ENCODE results near the gene SMIM41.
A peak's percentile ranks its signal among the peaks of the same experiment; 100 is the strongest.
"Not testable (repeated sequence)": the region's sequence is repeated elsewhere in the genome, so short reads cannot be mapped to it uniquely, and the experiment has no call there.

SMIM41 gene

DNA sequence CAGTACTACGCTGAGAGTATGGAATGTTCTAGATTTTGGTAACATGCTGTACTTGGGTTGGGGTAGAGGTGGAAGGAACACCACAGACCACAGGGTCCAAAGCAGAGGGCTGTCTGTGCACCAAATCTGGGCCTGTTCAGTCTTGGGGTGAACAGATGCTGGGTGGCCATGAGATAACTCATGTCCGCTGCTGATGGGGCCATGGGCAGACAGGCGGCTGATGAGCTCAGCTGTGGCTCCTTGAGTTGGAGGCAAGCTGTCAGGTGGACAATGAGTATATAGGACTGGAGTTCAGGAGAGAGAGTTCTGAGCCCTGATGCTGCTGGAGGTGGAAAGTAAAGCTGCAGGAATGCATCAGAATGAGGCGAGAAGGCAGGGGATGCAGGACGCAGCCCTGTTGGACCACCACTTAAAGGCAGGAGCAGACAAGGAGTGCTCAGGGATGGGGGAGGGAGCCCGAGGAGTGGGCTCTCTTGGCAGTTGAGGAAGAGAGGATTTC lies 6.2 kb downstream of the SMIM41 start:
- no peak for DNase-seq

DNA sequence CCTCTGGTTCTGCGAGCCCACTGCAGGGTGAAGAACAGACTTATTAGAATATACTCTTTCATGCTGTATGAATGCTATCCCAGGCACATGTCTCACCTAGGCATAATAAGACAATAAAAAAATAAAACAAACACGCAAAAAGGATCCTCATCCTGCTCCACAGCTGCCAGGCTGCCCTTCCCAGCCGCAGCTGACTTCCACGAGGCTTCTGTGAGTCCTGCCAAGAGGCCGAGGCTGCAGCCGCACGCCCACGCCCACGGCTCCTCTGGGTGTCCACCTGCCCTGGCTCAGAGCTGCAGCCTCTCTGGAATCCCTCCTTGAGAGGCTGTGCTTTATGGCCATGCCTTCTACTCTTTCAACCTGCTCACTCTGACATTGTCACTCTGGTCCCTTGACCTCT lies 6.9 kb downstream of the SMIM41 start:
- DNase-seq, result no peak

DNA sequence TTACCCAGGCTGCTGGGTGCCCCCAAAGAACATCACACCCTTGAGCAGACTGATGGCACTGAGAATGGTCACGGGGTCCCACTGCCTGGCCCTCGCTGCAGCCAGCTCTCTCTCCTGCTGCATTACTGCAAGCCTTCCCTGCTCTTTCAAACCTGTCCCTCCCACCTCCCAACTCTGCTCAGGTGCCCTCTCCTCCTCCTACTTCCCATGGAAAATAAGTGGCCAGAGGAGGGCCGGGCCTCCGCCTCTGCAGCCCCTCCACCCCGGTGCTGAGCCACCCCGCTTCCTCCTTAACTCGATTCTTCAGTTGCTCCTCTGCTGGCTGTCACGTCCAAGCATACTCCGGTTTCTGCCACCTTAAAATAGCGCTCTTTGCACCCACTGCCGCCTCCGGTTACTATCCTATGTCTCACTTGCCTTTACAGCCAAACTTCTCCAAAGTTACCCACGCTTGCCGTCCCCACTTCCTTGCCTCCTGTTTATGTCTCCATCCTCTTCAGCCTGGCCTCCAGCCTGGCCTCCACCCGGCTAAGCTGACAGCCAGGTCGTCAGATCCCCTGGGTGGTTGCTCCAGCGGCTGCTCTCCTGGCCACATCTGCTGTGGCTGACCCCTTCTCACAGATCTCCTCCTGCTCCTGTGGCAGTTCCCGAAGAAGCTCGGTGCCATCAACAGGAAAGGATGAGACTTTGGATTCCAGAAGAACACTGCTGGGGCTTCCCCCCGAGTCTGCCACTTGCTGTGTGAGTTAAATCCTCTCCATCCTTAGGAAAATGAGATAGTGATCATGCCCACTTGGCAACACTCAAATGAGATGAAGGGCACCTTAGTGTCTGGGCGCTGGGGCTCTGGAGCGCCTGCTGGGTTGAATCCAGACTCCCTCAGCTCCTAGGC lies 7.7 kb downstream of the SMIM41 start:
- DNase-seq, result no peak

DNA sequence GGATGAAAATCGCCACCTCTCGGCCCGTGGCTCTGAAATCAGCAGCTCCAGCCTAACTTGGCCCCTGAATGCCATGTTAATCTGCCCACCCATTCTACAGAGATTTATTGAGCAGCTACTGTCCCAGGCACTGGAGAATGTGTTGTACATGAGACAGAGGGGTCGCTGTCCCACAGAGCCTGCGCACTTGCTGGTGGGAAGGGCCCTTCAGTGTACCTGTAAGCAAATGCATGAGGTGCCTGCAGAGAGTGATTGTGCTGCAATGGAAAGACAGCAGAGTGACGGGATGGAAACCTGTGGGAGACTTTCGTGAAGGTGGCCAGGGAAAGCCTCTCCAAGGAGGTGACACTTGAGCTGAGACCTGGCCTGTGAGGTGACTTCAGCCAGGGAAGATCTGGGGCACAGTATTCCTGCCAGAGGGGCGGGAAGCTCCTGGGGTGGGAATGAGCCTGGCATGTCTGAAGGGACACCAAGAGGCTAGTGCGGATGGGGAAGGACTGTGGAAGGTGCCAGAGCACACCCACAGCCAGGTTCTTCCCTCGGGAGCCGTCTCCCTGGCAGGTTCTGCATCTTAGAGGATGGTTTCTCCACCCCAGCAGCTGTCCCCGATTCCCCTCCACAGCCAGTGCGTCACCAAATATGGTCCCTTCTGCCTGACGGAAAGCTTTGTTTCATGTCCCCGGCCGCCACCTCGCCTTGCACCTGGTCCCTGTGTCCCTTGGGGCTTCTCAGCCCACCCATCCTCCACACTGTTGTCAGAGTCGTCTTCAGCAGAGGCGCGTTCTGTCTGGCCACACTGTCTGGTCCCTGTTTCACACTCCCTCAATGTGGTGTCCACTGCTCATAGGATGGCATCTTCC lies 8.7 kb downstream of the SMIM41 start:
- DNase-seq, result no peak

DNA sequence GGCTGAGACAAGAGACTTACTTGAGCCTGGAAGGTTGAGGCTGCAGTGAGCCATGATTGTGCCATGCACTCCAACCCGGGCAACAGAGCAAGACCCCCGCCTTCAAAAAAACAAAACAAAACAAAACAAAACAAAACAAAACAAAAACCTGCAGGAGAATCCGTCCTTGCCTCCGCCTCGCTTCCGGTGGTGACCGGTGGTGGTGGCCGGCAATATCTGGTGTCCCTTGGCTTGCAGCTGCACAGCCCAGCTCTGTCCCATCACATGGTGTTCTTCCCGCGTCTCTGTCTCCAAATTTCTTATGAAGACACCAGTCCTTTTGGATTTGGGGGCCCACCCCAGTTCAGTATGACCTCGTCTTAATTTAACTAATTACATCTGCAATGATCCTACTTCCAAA lies 10.0 kb downstream of the SMIM41 start:
- no peak for DNase-seq

DNA sequence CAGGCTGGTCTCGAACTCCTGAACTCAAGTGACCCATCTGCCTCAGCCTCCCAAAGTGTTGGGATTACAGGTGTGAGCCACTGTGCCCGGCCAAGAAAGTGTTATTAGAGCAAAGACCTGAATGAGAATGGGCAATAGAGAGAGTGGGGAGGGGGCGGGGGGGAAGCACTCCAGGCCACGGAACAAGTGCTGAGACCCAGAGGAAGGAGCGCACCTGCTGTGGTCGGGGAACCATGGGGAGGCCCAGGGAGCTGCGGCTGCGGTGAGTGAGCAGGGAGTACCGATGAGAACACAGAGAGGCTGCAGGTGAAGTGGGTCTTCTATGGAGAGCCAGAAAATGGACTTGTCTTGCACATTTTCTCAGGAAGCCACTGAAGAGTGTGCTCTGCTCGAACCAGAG lies 10.8 kb downstream of the SMIM41 start:
- DNase-seq, result no peak

DNA sequence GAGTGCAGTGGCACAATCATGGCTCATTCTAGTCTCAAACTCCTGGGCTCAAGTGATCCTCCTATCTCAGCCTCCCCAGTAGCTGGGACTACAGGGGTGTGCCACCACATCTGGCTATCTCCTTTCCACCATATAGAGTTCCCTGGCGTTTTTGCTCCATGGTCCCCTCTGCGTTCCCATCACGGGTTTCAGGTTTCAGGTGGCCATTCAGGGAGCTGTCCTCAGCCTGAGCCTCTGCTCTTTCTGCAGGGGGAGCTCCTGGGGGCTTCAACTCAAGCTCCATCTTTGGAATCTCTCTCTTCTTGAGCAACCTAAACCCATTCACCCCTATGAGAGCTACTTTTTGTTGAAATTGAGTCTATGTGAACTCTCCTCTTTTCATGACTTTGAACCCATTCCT lies 11.6 kb downstream of the SMIM41 start:
- DNase-seq, result no peak

DNA sequence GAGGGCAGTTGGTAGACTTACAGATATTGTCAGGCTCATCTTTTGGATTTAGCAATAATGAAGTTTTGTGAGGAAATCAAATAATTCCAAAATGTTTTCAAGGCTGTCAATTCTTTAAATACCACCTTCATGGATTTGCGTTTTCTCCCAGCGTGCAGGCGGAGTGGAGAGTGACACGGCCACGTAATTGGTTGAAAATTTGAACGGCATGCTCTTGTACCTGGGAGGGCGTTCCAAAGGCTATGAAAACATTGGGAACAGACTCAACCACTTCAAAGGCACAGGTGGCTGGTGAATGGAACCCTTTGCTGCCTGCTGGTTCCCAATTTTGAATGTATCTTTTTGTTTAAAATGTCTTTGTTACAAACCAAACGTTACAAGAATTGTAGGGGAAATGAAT lies 12.4 kb downstream of the SMIM41 start:
- no peak for DNase-seq

DNA sequence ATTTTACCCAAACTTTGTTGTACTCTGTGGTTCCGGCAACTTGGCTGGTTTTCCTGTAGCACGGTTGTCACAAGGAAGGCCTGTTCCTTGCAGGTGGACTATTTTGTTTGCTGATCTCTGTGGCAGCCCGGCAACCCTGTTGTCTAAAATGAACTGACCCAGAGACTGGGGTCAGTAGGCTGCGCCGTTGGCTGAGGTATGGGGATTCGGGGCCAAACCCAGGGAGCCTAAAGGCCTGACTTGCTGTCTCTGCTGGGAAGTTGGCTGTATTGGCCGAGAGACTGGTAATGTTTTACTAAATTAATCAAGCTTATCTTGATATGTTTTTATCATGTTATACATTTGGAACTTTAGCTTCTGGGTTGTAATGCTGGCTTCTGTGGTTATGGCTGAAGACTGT lies 13.8 kb downstream of the SMIM41 start:
- DNase-seq, result no peak

DNA sequence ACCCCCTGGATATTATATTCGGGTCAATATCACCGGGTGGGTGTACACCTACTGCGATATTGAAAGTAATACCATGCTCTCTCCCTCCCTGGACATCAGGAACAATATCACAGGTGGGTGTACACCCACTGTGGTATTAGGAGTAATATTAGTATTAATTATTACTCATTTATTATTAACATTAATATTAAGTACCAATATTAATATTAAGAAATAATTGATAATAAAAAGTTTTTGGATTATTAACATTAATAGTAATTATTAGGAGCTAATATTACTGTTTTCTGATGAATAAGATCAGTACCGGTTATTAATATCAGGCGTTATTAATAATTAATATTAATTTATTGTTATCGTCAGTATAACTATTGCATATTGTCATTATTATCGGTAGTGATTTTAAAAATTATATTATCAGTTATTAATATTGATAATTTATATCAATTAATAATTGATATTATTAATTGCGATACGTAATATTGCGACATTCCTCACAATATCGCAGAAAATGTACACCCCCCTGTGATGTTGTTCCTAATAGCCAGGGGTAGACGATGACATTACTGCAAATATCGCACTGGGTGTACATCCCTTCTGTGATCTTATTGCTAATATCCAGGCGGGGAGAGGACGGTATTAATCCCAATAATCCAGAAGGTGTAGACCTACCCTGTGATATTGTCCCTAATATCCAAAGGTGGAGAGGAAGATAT lies 17.0 kb downstream of the SMIM41 start:
- DNase-seq, result no peak

DNA sequence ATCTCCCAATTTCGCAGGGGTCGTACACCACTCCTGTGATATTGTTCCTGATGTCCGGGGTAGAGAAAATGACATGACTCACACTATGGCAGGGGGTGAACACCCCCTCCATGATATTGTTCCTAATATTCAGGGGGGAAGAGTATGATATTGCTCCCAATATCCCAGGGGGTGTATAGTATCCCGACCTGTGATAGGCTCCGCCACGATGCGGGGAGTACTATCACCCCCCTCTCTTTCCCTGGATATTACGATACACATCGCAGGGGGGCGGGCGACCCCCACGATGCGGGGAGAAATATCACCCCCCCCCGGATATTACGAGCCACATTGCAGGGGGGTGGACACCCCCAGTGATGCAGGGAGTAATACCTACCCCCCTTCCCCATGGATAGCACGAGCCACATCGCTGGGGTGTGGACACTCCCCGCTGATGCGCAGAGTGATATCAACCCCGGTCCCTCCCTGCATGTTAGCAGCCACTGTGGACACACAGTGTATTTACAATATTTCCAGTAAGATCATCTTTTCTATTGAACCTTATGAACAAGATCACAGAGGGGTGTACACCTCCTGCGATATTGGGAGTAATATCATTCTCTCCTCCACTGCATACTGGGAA lies 17.7 kb downstream of the SMIM41 start:
- DNase-seq, result no peak

DNA sequence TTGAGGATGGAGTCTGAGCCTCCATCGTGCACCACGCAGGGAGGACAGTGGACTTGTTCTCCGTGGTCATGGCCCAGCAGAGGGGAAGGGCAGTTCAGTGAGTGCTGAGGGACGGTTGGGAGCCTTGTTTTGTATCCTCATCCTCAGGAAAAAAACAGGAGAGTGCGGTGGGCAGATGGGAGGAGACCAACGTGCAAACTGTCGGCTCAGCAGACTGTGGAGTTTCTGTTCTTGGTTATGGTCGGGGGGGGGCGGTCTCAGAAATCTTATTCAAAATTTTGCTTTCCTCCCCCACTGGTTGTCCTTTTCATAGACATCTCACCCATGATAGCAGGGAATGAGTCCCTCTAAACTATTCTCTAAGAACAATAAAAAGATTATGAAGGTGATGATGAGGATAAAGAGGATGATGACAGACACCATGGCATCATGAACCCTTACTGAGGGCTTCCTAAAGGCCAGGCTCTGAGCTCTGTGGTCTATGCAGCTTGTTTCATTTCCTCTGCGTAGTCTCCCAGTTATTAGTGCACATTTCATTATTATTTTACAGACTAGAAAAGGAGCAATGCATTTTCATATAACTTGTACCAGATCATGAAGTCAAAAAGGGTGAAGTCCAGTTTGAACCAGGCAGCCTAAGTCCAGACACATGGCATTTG lies 25.1 kb downstream of the SMIM41 start:
- DNase-seq, result not testable (repeated sequence)

DNA sequence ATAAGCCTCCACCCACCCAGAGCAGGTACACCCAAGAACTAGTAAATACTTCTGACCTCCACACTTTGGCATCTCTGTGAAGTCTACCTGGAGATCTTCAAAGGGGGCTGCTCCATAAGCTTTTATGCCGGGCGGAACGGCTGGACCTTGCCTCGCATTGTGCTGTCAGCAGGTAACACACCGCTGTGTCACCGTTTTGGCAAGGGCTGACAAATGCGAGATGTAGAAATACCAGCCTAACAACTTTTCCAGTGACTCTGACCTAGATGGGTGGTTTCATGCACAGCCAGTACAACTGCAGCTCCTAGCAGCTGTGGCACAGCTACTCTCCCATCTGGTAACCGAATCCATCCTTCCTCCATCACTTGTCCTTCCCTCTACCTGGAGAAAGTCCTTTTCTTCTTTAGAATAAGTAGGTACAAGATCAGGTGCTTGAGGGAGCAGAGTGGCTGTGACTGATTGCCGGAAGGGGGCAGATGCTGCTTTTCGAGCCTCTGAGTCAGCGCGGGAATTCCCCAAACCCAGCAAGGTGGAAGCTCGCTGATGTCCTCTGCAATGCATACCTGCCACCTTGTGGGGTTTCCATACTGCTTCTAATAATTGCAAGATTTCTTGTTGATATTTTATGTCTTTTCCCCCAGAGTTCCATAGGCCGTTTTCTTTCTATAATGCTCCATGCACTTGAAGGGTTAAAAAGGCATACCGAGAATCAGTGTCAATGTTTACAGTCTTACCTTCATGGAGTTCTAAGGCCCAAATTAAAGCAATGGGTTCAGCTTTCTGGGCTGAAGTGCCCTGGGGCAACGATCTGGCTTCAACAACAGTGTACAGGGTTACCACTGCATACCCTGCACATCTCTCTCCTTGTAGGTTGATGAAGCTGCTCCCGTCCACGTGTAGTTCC lies 37.0 kb downstream of the SMIM41 start:
- peak; percentile 76 for DNase-seq

DNA sequence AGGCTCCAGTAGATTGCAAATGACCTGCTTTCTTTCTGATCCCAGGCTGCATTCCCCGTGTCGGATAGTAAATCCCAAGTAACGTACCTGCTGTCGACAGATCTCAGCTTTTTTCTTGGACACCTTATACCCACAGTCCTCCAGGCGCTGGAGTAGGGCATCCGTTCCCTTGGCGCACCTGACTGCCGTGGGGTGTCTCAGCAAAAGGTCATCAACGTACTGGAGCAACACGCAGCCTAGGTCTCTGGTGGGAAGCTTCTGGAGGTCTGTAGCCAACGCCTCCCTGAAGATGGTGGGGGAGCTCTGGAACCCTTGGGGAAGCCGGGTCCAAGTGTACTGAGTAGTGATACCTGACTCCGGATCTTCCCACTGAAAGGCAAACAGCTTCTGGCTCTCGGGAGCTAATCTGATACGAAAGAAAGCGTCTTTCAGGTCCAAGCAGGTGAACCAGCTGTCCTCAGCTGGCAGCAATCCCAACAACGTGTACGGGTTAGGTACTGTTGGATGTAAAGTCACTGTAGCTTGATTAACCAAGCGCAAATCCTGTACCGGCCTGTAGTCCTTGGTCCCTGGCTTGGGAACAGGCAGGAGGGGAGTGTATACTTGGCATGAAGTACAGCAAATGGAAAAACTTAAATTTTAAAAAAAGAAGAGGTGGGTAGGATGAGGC lies 38.4 kb downstream of the SMIM41 start:
- not testable (repeated sequence) for DNase-seq

DNA sequence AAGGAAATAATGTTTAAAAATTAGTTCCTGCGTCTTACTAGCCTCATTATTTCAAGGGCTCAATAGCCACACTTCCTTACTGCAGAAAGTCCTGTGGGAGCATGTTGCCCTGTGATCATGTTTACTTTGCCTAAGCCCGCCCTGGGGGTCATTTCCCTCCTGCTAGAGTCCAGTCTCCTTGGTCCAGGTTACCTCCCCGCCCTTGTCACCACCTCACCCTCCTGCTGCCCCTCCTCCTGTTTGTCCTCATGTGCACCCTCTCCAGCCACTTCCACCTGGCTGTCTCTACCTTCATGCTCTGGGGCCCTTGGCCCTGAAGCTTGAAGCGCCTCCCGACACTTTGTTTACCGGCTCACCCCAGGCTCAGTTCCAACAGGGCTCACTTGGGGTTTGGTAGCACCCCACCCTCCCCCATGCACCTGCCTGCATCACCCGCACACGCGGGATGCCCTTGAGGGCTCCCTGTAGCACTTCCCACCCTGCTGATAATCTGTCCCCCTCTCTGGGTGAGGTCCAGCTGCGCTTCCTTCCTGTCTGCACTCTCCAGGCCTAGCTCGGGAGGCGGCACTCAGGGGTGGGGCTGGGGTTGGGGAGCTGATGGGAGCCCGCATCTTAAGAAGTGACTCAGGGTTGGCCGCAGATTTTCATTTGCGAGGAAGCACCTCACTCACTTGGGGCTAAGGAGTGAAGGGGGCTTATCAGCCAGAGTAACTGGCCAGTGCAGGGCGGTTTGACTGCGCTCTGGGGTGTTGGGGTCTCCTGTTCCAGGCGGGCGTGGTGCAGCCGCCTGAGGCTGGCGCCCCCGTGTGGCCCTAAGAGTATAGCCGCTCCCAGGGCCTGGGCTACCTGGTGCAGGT lies 40.1 kb downstream of the SMIM41 start:
- peak; percentile 50 for DNase-seq

DNA sequence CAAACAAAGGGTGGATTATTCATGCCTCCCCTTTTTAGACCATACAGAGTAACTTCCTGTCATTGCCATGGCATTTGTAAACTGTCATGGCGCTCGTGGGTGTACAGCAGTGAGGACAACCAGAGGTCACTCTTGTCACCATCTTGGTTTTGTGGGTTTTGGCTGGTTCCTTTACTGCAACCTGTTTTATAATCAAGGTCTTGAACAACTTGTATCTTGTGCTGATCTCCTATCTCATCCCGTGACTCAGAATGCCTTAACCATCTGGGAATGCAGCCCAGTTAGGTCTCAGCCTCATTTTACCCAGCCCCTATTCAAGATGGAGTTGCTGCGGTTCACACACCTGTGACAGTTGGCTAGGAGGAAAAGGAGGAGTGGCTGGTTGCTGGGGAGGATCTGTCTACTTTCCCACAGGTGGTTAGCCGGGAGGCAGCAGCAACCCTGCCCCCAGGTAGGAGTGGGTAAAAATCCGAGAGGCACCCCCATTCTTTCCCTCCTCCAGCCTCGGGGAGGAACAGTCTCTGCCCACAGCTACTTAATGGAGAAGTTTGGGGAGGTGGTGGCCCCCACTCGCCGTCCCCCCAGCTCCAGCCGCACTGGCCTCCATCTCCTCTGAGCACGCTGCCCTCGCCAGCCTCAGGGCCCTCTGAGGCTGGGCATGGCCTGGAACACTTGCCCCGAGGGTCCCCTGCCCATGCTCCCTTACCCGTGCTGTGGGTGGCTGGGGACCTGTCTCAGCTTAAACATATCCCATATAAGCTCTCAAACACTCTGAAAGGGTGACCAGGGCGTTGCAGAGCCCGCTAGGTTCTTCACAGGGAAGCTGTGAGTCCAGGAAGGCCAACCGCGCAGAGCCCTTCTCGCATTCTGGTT lies 41.7 kb downstream of the SMIM41 start:
- DNase-seq, result no peak

DNA sequence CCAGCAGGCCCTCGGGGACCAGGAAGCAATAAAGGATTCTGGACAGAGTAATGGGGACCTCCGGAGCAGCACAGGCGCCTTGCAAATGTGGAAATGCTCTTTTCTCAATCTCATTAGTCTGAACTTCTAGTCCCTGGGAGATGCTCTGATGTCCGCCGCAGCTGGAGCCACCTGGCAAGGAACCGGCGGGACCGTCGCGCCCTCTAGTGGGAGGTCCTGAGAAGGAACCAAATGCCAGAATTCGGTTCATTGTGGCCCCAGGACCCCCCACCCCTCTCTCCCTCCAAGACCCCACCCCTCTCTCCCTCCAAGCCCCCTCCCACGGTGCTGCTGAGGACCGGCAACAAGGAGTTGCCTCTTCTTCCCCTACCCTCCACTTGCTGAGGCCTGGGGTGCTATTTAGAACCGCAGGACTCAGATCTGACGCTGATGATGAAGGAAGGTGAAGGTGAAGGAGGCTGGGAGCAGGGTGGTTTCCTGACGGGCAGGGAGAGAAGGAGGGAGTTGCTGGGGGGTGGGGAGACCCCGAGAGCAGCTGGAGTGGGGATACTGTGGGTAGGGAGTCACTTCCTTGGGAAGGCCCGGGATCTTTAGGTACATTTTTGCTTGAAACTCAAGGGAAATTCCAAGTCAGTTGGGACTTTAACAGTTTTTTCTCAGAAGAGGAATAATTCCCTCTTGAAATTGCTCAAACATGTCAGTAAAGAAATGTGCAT lies 42.5 kb downstream of the SMIM41 start:
- DNase-seq, result peak; percentile 70

DNA sequence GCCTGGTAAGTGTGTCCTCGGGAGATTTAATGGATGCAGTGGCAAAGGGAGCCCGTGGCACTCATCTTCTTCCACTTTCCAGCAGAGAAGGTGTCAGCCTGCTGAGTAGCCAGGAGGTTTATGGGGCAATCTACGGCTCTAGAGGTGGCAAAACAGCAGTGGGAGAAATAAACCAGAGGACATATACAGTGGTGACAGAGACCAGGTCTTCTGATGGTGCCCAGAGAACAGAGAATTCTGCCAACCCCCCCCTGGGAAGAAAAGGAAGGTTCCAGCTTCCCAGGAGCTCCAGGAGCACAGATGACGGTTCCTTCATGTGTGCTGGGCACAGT lies 43.0 kb downstream of the SMIM41 start:
- DNase-seq, result no peak

All from activated naive CD4-positive, alpha-beta T cell treated with Interleukin-2 at 50 U/mL for 16 hours (primary cell).